HCT116 (cell line): ENCODE results near the gene LMCD1. TPM values are rescaled to one million over a fixed set of nuclear protein-coding genes. Genes with fewer than 3 reads are reported as not detected.

Experiments used
- ATAC-seq: fragments of 200-7000 bp; cut with Tn5 transposase; 2 replicates; pipeline ENCODE4 v1.9.1; 2020; ENCODE audit warnings: mild to moderate bottlenecking, moderate library complexity
- BruUV-seq: library from RNA; stranded (reverse); fragments of 400-500 nt; replicated peaks from 2 replicates; lab custom pipeline; 2021; lab: Mats Ljungman, UMichigan
- CTCF ChIA-PET: fragments of 300-600 bp; sonication (Branson Sonifier 250); formaldehyde crosslinking; loops from one replicate; lab custom pipeline; 2021; ENCODE audit warnings: antibody characterized with exemption; lab: Charles Lee
- POLR2A ChIA-PET: fragments of 300-600, 350-600 bp; sonication (Branson Sonifier 250); formaldehyde crosslinking; loops from one replicate; lab custom pipeline; 2021; ENCODE audit warnings: antibody characterized with exemption; lab: Charles Lee
- RAD21 ChIA-PET, 2 experiments: fragments of 300-600 bp; sonication (Branson Sonifier 250); formaldehyde crosslinking; loops; one replicate each; lab custom pipeline; 2023; ENCODE audit warnings: low total read pairs in 2 of 2; ENCODE audit not compliant: uncharacterized antibody in 2 of 2, unreplicated experiment in 2 of 2, low non-redundant PET in 1 of 2; lab: Charles Lee
- DNase-seq: peaks from one replicate; pipeline ENCODE4 v3.0.0-alpha.2; 2010; ENCODE audit warnings: low read depth, low spot score
- H2AFZ ChIP-seq: fragments of 200-600 bp; shearing (Covaris generic), sonication (generic); 2 replicates; pipeline ENCODE4 v1.6.1; 2017; ENCODE audit warnings: low read depth, mixed run types, mixed read lengths, antibody characterized with exemption, low read length; ENCODE audit not compliant: poor library complexity, severe bottlenecking
- H3K27ac ChIP-seq: 2 replicates; pipeline ENCODE4 v1.5.1; 2012; ENCODE audit warnings: low read depth, low read length
- H3K27me3 ChIP-seq: fragments of 200-600 bp; sonication (generic); 2 replicates; pipeline ENCODE4 v1.6.1; 2016; ENCODE audit warnings: mixed run types, low read length, mixed read lengths; ENCODE audit not compliant: insufficient read depth
- H3K36me3 ChIP-seq, 2 experiments: fragments of 200-500 bp in 1 of 2; fragments of 200-600 bp in 1 of 2; sonication (Bioruptor generic) in 1 of 2; sonication (generic) in 1 of 2; 2 replicates each; pipeline versions ENCODE4 v1.5.1 to v1.6.1; 2014 to 2016; ENCODE audit warnings: low read length in 2 of 2, inconsistent platforms in 1 of 2, mixed read lengths in 1 of 2, mixed run types in 1 of 2; ENCODE audit not compliant: insufficient read depth in 2 of 2, control insufficient read depth in 1 of 2
- H3K4me1 ChIP-seq, 2 experiments: fragments of 200-600 bp in 1 of 2; sonication (generic) in 1 of 2; 2 replicates each; pipeline versions ENCODE4 v1.5.1 to v1.6.1; 2012 to 2017; ENCODE audit warnings: low read length in 2 of 2, inconsistent platforms in 1 of 2, mild to moderate bottlenecking in 1 of 2, mixed read lengths in 1 of 2, mixed run types in 1 of 2, moderate library complexity in 1 of 2; ENCODE audit not compliant: insufficient read depth in 2 of 2, control insufficient read depth in 1 of 2
- H3K4me2 ChIP-seq: fragments of 200-600 bp; sonication (generic); 2 replicates; pipeline ENCODE4 v1.6.1; 2017; ENCODE audit warnings: mixed run types, low read length, mixed read lengths
- H3K4me3 ChIP-seq, 2 experiments: fragments of 200-600 bp in 1 of 2; sonication (generic) in 1 of 2; replicated peaks in 1 of 2; 2 replicates each; pipeline ENCODE4 v1.5.1; 2011 to 2016; ENCODE audit warnings: low read length in 2 of 2, control low read depth in 1 of 2, low read depth in 1 of 2, mild to moderate bottlenecking in 1 of 2, mixed read lengths in 1 of 2, mixed run types in 1 of 2
- H3K79me2 ChIP-seq: fragments of 200-600 bp; sonication (generic); 2 replicates; pipeline ENCODE4 v1.6.1; 2017; ENCODE audit warnings: mild to moderate bottlenecking, mixed run types, low read length, moderate library complexity, mixed read lengths; ENCODE audit not compliant: insufficient read depth
- H3K9ac ChIP-seq: fragments of 200-600 bp; sonication (generic); 2 replicates; pipeline ENCODE4 v1.6.1; 2016; ENCODE audit warnings: low read length, mixed read lengths
- H3K9me2 ChIP-seq: fragments of 200-600 bp; sonication (generic), shearing (Covaris generic); 2 replicates; pipeline ENCODE4 v1.6.1; 2017; ENCODE audit warnings: mixed run types, mild to moderate bottlenecking, moderate library complexity; ENCODE audit not compliant: insufficient read depth
- H3K9me3 ChIP-seq, 2 experiments: fragments of 200-500 bp in 1 of 2; fragments of 200-600 bp in 1 of 2; sonication (Bioruptor generic) in 1 of 2; sonication (generic) in 1 of 2; 2 replicates each; pipeline ENCODE4 v1.6.1; 2014 to 2017; ENCODE audit warnings: low read length in 2 of 2, mixed read lengths in 2 of 2, inconsistent platforms in 1 of 2, low read depth in 1 of 2, mild to moderate bottlenecking in 1 of 2, mixed run types in 1 of 2, moderate library complexity in 1 of 2; ENCODE audit not compliant: control insufficient read depth in 1 of 2, insufficient read depth in 1 of 2
- H4K20me1 ChIP-seq: fragments of 200-600 bp; sonication (generic), shearing (Covaris generic); 2 replicates; pipeline ENCODE4 v1.6.1; 2017; ENCODE audit warnings: mixed run types, mild to moderate bottlenecking, moderate library complexity; ENCODE audit not compliant: insufficient read depth
- CTCF ChIP-seq, 3 experiments: fragments of 200-600 bp in 1 of 3; sonication (generic) in 1 of 3; IDR thresholded peaks in 2 of 3; conservative IDR thresholded peaks in 1 of 3; 2 replicates each; pipeline ENCODE4 v1.5.1; 2012 to 2017; ENCODE audit warnings: low read depth in 2 of 3, low read length in 2 of 3, antibody characterized with exemption in 1 of 3, borderline replicate concordance in 1 of 3, control low read depth in 1 of 3, mild to moderate bottlenecking in 1 of 3, mixed read lengths in 1 of 3, mixed run types in 1 of 3, moderate library complexity in 1 of 3; ENCODE audit not compliant: insufficient read depth in 1 of 3
- ELF1 ChIP-seq: IDR thresholded peaks from 2 replicates; pipeline ENCODE4 v1.6.1; 2012; ENCODE audit warnings: low read depth, borderline replicate concordance
- EZH2 ChIP-seq: fragments of 200-600 bp; sonication (generic); IDR thresholded peaks from 2 replicates; pipeline ENCODE4 v1.6.1; 2017; ENCODE audit warnings: antibody characterized with exemption, mixed run types
- MAX ChIP-seq: IDR thresholded peaks from 2 replicates; pipeline ENCODE4 v1.6.1; 2012
- RAD21 ChIP-seq: IDR thresholded peaks from 2 replicates; pipeline ENCODE4 v1.6.1; 2012; ENCODE audit warnings: low read depth, mild to moderate bottlenecking
- REST ChIP-seq: IDR thresholded peaks from 2 replicates; pipeline ENCODE4 v1.6.1; 2012; ENCODE audit warnings: low read depth
- SIN3A ChIP-seq: IDR thresholded peaks from 2 replicates; pipeline ENCODE4 v1.6.1; 2012; ENCODE audit warnings: low read depth
- SRF ChIP-seq: IDR thresholded peaks from 2 replicates; pipeline ENCODE4 v1.6.1; 2012; ENCODE audit warnings: low read depth
- YY1 ChIP-seq: IDR thresholded peaks from 2 replicates; pipeline ENCODE4 v1.6.1; 2011; ENCODE audit warnings: low read length, low read depth, moderate library complexity, mild to moderate bottlenecking; ENCODE audit not compliant: insufficient replicate concordance; ENCODE audit errors: extremely low read depth
- intact Hi-C: fragments of 100-400 bp; cut with micrococcal nuclease; formaldehyde crosslinking; loops from 2 replicates; pipeline ENCODE4 v1.10.0; 2022
- total RNA-seq: library from RNA; stranded (reverse); gene quantifications from one replicate; pipeline ENCODE4 v1.2.1, GENCODE V29; 2021; ENCODE audit not compliant: unreplicated experiment

The LMCD1 gene
- total RNA-seq, 1 experiment from 2014 or later = 4.6 TPM

- TF ChIP-seq YY1 (no peak), REST (no peak), SIN3A (no peak), ELF1 (no peak), MAX (no peak), EZH2 (no peak), SRF (no peak), RAD21 (no peak), CTCF (IDR thresholded peaks at IDR 0.05 in 2 of 3, conservative IDR thresholded peaks at IDR 0.05 in 1 of 3; ENCODE audit: borderline replicate concordance in 1 of 3, insufficient read depth in 1 of 3, low read depth in 2 of 3, low read length in 2 of 3) (no peak)
- Histone ChIP-seq H3K9ac (no peak overlapping the region), H3K27me3 (no peaks in the 10 kb centered on the region), H4K20me1 (no peaks in the 10 kb centered on the region), H3K4me3 (no peak overlapping the region), H3K36me3 (no peaks in the 10 kb centered on the region), H2AFZ (no peak overlapping the region), H3K79me2 (no peaks in the 10 kb centered on the region), H3K4me1 (no peaks in the 10 kb centered on the region), H3K27ac (no peak overlapping the region), H3K4me2 (no peak overlapping the region), H3K9me3 (no peaks in the 10 kb centered on the region), H3K9me2 (no peaks in the 10 kb centered on the region)
- ChIA-PET POLR2A (no interaction called here), RAD21 (no interaction called here), CTCF (no interaction called here)
- no TSS peak for BruUV-seq
- intact Hi-C loops = no loop called here
- ATAC-seq (no peak), DNase-seq (no peak)
Measured at GRCh38 chr3:8538223-8538622, 36.6 kb downstream of the LMCD1 start.
